K562 (cell line): ENCODE data around the gene KSR2.

Source experiments
- CEBPB ChIP-seq: fragments of 450-650 bp; IDR thresholded peaks from 2 replicates; pipeline ENCODE4 v1.6.1; 2016; ENCODE audit warnings: missing genetic modification characterization, missing compliant biosample characterization
- CHD2 ChIP-seq: IDR thresholded peaks from 2 replicates; pipeline ENCODE4 v1.6.1; 2011; ENCODE audit warnings: low read depth, low read length
- EP300 ChIP-seq: IDR thresholded peaks from 2 replicates; pipeline ENCODE4 v1.6.1; 2012; ENCODE audit warnings: low read length, improper control_type of control experiment
- FOS ChIP-seq: IDR thresholded peaks from 3 replicates; pipeline ENCODE4 v1.6.1; 2011; ENCODE audit not compliant: insufficient read length; ENCODE audit errors: extremely low read depth
- LEF1 ChIP-seq: fragments of 450-650 bp; IDR thresholded peaks from 2 replicates; pipeline ENCODE4 v1.6.1; 2016; ENCODE audit warnings: mild to moderate bottlenecking
- PHF21A ChIP-seq: fragments of 450-650 bp; IDR thresholded peaks from 2 replicates; pipeline ENCODE4 v1.6.1; 2017; ENCODE audit warnings: low read depth, borderline replicate concordance
- ZNF274 ChIP-seq: IDR thresholded peaks from 2 replicates; pipeline ENCODE4 v1.6.1; 2011; ENCODE audit warnings: low read depth, mild to moderate bottlenecking, low read length, moderate library complexity, borderline replicate concordance
- TF ChIP-seq, protein P1 (sequence below), 3 experiments: IDR thresholded peaks in 2 of 3; conservative IDR thresholded peaks in 1 of 3; 2 replicates each; pipeline ENCODE4 v1.5.1; 2011 to 2012; ENCODE audit warnings: low read length in 3 of 3, mild to moderate bottlenecking in 3 of 3, control low read depth in 2 of 3, improper control_type of control experiment in 1 of 3, inconsistent platforms in 1 of 3, low read depth in 1 of 3, mixed read lengths in 1 of 3, moderate library complexity in 1 of 3; ENCODE audit not compliant: insufficient read depth in 2 of 3
- TF ChIP-seq, protein P2 (sequence below): fragments of 450-650 bp; IDR thresholded peaks from 2 replicates; pipeline ENCODE4 v1.6.1; 2016

DNA sequence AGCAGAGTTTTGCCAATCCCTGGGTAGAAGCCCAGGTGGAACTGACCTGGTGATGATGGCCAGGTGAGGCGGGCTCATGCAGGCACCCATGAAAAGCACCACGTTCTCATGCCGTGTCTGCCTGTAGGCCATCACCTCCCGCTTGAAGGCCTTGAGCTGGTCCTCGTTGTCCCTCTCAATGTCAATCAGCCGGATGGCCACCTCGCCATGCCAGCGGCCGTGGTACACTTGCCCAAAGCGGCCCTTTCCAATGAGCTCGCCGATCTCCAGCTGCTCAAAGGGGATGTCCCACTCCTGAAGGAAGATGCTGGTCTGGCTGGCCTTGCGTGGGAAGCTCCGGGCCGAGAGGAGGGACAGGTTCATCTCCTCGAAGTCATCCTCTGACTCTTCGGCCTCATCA, 444.0 kb downstream of the KSR2 start:
- TF ChIP-seq, protein P1, sequence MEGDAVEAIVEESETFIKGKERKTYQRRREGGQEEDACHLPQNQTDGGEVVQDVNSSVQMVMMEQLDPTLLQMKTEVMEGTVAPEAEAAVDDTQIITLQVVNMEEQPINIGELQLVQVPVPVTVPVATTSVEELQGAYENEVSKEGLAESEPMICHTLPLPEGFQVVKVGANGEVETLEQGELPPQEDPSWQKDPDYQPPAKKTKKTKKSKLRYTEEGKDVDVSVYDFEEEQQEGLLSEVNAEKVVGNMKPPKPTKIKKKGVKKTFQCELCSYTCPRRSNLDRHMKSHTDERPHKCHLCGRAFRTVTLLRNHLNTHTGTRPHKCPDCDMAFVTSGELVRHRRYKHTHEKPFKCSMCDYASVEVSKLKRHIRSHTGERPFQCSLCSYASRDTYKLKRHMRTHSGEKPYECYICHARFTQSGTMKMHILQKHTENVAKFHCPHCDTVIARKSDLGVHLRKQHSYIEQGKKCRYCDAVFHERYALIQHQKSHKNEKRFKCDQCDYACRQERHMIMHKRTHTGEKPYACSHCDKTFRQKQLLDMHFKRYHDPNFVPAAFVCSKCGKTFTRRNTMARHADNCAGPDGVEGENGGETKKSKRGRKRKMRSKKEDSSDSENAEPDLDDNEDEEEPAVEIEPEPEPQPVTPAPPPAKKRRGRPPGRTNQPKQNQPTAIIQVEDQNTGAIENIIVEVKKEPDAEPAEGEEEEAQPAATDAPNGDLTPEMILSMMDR (IDR thresholded peaks at IDR 0.05 in 2 of 3, conservative IDR thresholded peaks at IDR 0.05 in 1 of 3; ENCODE audit: insufficient read depth in 2 of 3, low read depth in 1 of 3, low read length in 3 of 3): no peak
- no peak for TF ChIP-seq ZNF274
- TF ChIP-seq FOS: no peak
- TF ChIP-seq PHF21A: no peak
- TF ChIP-seq EP300: no peak
- no peak for TF ChIP-seq CEBPB (tag)
- TF ChIP-seq CHD2: no peak
- TF ChIP-seq LEF1: no peak
- TF ChIP-seq, protein P2, sequence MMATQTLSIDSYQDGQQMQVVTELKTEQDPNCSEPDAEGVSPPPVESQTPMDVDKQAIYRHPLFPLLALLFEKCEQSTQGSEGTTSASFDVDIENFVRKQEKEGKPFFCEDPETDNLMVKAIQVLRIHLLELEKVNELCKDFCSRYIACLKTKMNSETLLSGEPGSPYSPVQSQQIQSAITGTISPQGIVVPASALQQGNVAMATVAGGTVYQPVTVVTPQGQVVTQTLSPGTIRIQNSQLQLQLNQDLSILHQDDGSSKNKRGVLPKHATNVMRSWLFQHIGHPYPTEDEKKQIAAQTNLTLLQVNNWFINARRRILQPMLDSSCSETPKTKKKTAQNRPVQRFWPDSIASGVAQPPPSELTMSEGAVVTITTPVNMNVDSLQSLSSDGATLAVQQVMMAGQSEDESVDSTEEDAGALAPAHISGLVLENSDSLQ: no peak
